K562 (cell line): ENCODE measurements around the gene JMJD1C. TPM values are rescaled to one million over a fixed set of nuclear protein-coding genes. Genes with fewer than 3 reads are reported as not detected.

ENCODE experiments used
- ATAC-seq: fragments of 200-7000 bp; cut with Tn5 transposase; 3 replicates; pipeline ENCODE4 v1.9.1; 2020; ENCODE audit warnings: moderate library complexity
- BruUV-seq: library from RNA; stranded (reverse); fragments of 400-500 nt; replicated peaks from 2 replicates; lab custom pipeline; 2021; lab: Mats Ljungman, UMichigan
- CTCF ChIA-PET: fragments of 300-600 bp; formaldehyde crosslinking; extraction: SDS; loops from one replicate; lab custom pipeline; 2021; ENCODE audit warnings: low intra/inter-chr PET ratio; lab: Yijun Ruan, JAX
- POLR2A ChIA-PET: fragments of 300-600, 350-650 bp; sonication (Branson Sonifier 250); formaldehyde crosslinking; extraction: SDS; loops from one replicate; lab custom pipeline; 2021; ENCODE audit warnings: antibody characterized with exemption, inconsistent platforms; lab: Yijun Ruan, JAX
- DNase-seq, 4 experiments: peaks; one replicate each; pipeline versions ENCODE4 v3.0.0 to v3.0.0-alpha.2; 2011 to 2018; ENCODE audit warnings: low spot score in 3 of 4, mixed read lengths in 3 of 4; ENCODE audit errors: extremely low read depth in 1 of 4
- FAIRE-seq: peaks from 2 replicates; lab custom pipeline; 2011; peaks lifted over from hg19 to GRCh38; lab: Jason Lieb, UNC
- H2AFZ ChIP-seq: 2 replicates; pipeline ENCODE4 v1.6.0; 2011; ENCODE audit warnings: low read depth, low read length, control low read depth, inconsistent platforms
- H3K27ac ChIP-seq: fragments of 200-600 bp; 3 replicates; pipeline ENCODE4 v1.8.0; 2011; ENCODE audit warnings: low read depth, mild to moderate bottlenecking, control low read depth, inconsistent platforms, low read length, moderate library complexity, mixed read lengths; ENCODE audit errors: extremely low read depth
- H3K27me3 ChIP-seq, 2 experiments: fragments of 300-600 bp in 1 of 2; 2 replicates in 1 of 2; 3 replicates in 1 of 2; pipeline versions ENCODE4 v1.6.0 to v1.8.0; 2011; ENCODE audit warnings: inconsistent platforms in 2 of 2, low read length in 2 of 2, mild to moderate bottlenecking in 1 of 2, mixed read lengths in 1 of 2, moderate library complexity in 1 of 2; ENCODE audit not compliant: control insufficient read depth in 2 of 2, insufficient read depth in 2 of 2
- H3K36me3 ChIP-seq: fragments of 300-600 bp; 3 replicates; pipeline ENCODE4 v1.8.0; 2011; ENCODE audit warnings: mild to moderate bottlenecking, low read length, inconsistent platforms; ENCODE audit not compliant: control insufficient read depth, insufficient read depth
- H3K4me1 ChIP-seq, 2 experiments: fragments of 200-600 bp in 1 of 2; replicated peaks in 1 of 2; 2 replicates in 1 of 2; 3 replicates in 1 of 2; pipeline versions ENCODE4 v1.5.1 to v1.8.0; 2011; ENCODE audit warnings: inconsistent platforms in 2 of 2, low read length in 2 of 2, mild to moderate bottlenecking in 1 of 2, mixed read lengths in 1 of 2, moderate library complexity in 1 of 2; ENCODE audit not compliant: control insufficient read depth in 2 of 2, insufficient read depth in 2 of 2
- H3K4me2 ChIP-seq: 2 replicates; pipeline ENCODE4 v1.6.1; 2011; ENCODE audit warnings: low read length, control low read depth, inconsistent platforms, mixed read lengths; ENCODE audit not compliant: insufficient read depth
- H3K4me3 ChIP-seq: fragments of 200-600 bp; sonication (generic), shearing (Covaris generic); 2 replicates; pipeline ENCODE4 v1.5.1; 2016; ENCODE audit warnings: control low read depth, inconsistent platforms
- H3K79me2 ChIP-seq: fragments of 200-600 bp; 3 replicates; pipeline ENCODE4 v1.8.0; 2011; ENCODE audit warnings: low read length, inconsistent platforms; ENCODE audit not compliant: control insufficient read depth, insufficient read depth
- H3K9ac ChIP-seq, 2 experiments: 2 replicates each; pipeline versions ENCODE4 v1.6.0 to v1.6.1; 2011; ENCODE audit warnings: low read depth in 2 of 2, low read length in 2 of 2, control low read depth in 1 of 2, inconsistent platforms in 1 of 2, mild to moderate bottlenecking in 1 of 2, mixed read lengths in 1 of 2; ENCODE audit not compliant: insufficient read depth in 1 of 2
- H3K9me1 ChIP-seq: one replicate; pipeline ENCODE4 v1.6.0; 2011; ENCODE audit warnings: inconsistent platforms, mild to moderate bottlenecking, low read length, moderate library complexity; ENCODE audit not compliant: control insufficient read depth, insufficient read depth
- H3K9me3 ChIP-seq: replicated peaks from 2 replicates; pipeline ENCODE4 v1.5.1; 2011; ENCODE audit warnings: low read depth, low read length, inconsistent platforms; ENCODE audit not compliant: control insufficient read depth, insufficient read depth
- H4K20me1 ChIP-seq: replicated peaks from 2 replicates; pipeline ENCODE4 v1.6.1; 2011; ENCODE audit warnings: low read length, inconsistent platforms, mixed read lengths; ENCODE audit not compliant: control insufficient read depth, insufficient read depth
- CBX3 ChIP-seq, 2 experiments: IDR thresholded peaks; 1 replicate in 1 of 2; 2 replicates in 1 of 2; pipeline ENCODE4 v1.6.1; 2012; ENCODE audit warnings: inconsistent platforms in 2 of 2, low read length in 2 of 2, borderline replicate concordance in 1 of 2, control low read depth in 1 of 2
- DNMT1 ChIP-seq: fragments of 450-650 bp; IDR thresholded peaks from 2 replicates; pipeline ENCODE4 v1.6.1; 2016; ENCODE audit warnings: antibody characterized with exemption, mild to moderate bottlenecking
- FOXJ2 ChIP-seq: fragments of 200-800 bp; sonication (Bioruptor generic); IDR thresholded peaks from 2 replicates; pipeline ENCODE4 v1.6.1; 2016; ENCODE audit warnings: missing genetic modification characterization, missing compliant biosample characterization
- HSF4 ChIP-seq: fragments of 250-450 bp; sonication (Bioruptor Pico); IDR thresholded peaks from 2 replicates; pipeline ENCODE4 v2.1.2; 2022; ENCODE audit warnings: mild to moderate bottlenecking, moderate library complexity, borderline replicate concordance
- MEIS2 ChIP-seq: fragments of 450-650 bp; IDR thresholded peaks from 2 replicates; pipeline ENCODE4 v1.6.1; 2014; ENCODE audit warnings: mild to moderate bottlenecking; ENCODE audit not compliant: partially characterized antibody
- RBBP5 ChIP-seq: fragments of 200-600 bp; sonication (generic); IDR thresholded peaks from 2 replicates; pipeline ENCODE4 v1.6.1; 2012; ENCODE audit warnings: borderline replicate concordance, mild to moderate bottlenecking, low read length, control low read depth, inconsistent platforms; ENCODE audit not compliant: insufficient read depth, poor library complexity, severe bottlenecking
- SMARCA5 ChIP-seq: fragments of 450-650 bp; IDR thresholded peaks from 2 replicates; pipeline ENCODE4 v1.6.1; 2016
- TAF1 ChIP-seq: IDR thresholded peaks from 2 replicates; pipeline ENCODE4 v1.6.1; 2011; ENCODE audit warnings: mild to moderate bottlenecking, low read length, moderate library complexity; ENCODE audit not compliant: insufficient read depth, control insufficient read depth, severe bottlenecking; ENCODE audit errors: extremely low read depth
- TCF15 ChIP-seq: fragments of 250-450 bp; sonication (Bioruptor Pico); IDR thresholded peaks from 2 replicates; pipeline ENCODE4 v1.8.0; 2022; ENCODE audit warnings: moderate library complexity, mild to moderate bottlenecking, inconsistent platforms
- TRIM24 ChIP-seq, 2 experiments: fragments of 450-650 bp; IDR thresholded peaks; 2 replicates each; pipeline ENCODE4 v1.6.1; 2016
- ZC3H8 ChIP-seq: fragments of 450-650 bp; IDR thresholded peaks from 2 replicates; pipeline ENCODE4 v1.6.1; 2017
- ZNF324 ChIP-seq: fragments of 250-450 bp; sonication (Bioruptor Pico); IDR thresholded peaks from 2 replicates; pipeline ENCODE4 v1.4.0; 2020; ENCODE audit warnings: mild to moderate bottlenecking
- WGBS: fragments of 100-300 bp; shearing (Covaris generic); methylation state at CpG from one replicate; pipeline ENCODE4 v1.1.6; 2016; ENCODE audit warnings: low coverage, mixed read lengths; ENCODE audit not compliant: insufficient coverage; ENCODE audit errors: missing lambda C conversion rate; 5-methylcytosine and 5-hydroxymethylcytosine counted together
- in situ Hi-C: fragments of 300-500 bp; cut with MboI; formaldehyde crosslinking; loops from 4 replicates; pipeline ENCODE4 v1.15.0; 2018; ENCODE audit warnings: inconsistent platforms, mixed read lengths
- intact Hi-C: fragments of 100-400 bp; cut with micrococcal nuclease; formaldehyde crosslinking; loops from 2 replicates; pipeline ENCODE4 v1.14.2; 2022
- polyA plus RNA-seq, 8 experiments: library from polyadenylated mRNA; depleted of rRNA in 4 of 8; stranded (reverse) in 5 of 8; unstranded in 3 of 8; fragments of >200 nt; fragmentation: Nextera tagmentation in 2 of 8; fragmentation: Illumina TruSeq in 1 of 8; extraction: Ambion mirVana in 2 of 8; extraction: Trizol in 1 of 8; gene quantifications; 2 replicates each; pipeline versions ENCODE4 v1.2.1 to v1.2.3, GENCODE V29; 2011 to 2014; ENCODE audit warnings: inconsistent platforms in 1 of 8, missing spikeins in 1 of 8
- total RNA-seq, 7 experiments: library from RNA; depleted of rRNA in 6 of 7; stranded (reverse); fragments of >200 nt in 6 of 7; fragmentation: Illumina TruSeq in 2 of 7; extraction: Trizol in 2 of 7; gene quantifications; 2 replicates each; pipeline versions ENCODE4 v1.2.1 to v1.2.3, GENCODE V29; 2011 to 2021; ENCODE audit warnings: low replicate concordance in 1 of 7
- TF ChIP-seq, protein P1 (sequence below): fragments of 450-650 bp; IDR thresholded peaks from 2 replicates; pipeline ENCODE4 v1.6.1; 2016; ENCODE audit warnings: mild to moderate bottlenecking

Gene JMJD1C
- total and polyA plus RNA-seq, 9 of the 15 experiments (the other 6 are each of a cell fraction or from before 2014, with no cell fraction given), result 25.3 to 68.0 (median 47.2) TPM

- ChIA-PET CTCF (no interaction called here), POLR2A (no interaction called here)
- BruUV-seq, result no TSS peak
- H3K79me2 ChIP-seq, result peaks cover 65% of the 10 kb centered on the region
- DNase-seq, result no peak
- ATAC-seq, result no peak
- H3K9me1 ChIP-seq, result no peaks in the 10 kb centered on the region
- H3K4me2 ChIP-seq, result no peak overlapping the region
- H4K20me1 ChIP-seq, result no peaks in the 10 kb centered on the region
- no peak overlapping the region for H3K4me3 ChIP-seq
- H3K36me3 ChIP-seq, result no peaks in the 10 kb centered on the region; the same call in 2 of the 3 replicates
- FAIRE-seq, result no peak
- TF ChIP-seq TCF15 (CRISPR knock-in tag) (no peak), DNMT1 (no peak), SMARCA5 (no peak)
- H3K27me3 ChIP-seq, result no peaks in the 10 kb centered on the region
- intact Hi-C loops (no loop called here), in situ Hi-C loops (no loop called here)
- peaks cover 0 to 5% of the 10 kb centered on the region in 2 experiments; a peak in 2 of 5 replicates for H3K4me1 ChIP-seq
- H2AFZ ChIP-seq, result no peak overlapping the region
- H3K9me3 ChIP-seq, result no peaks in the 10 kb centered on the region
- H3K27ac ChIP-seq, result no peak overlapping the region
- 83% methylated on average over 4 of the region's 4 CpGs for WGBS
- no peak overlapping the region for H3K9ac ChIP-seq
These were observed 74.0 kb downstream of the JMJD1C start for GRCh38 chr10:63391812-63392211.

DNA sequence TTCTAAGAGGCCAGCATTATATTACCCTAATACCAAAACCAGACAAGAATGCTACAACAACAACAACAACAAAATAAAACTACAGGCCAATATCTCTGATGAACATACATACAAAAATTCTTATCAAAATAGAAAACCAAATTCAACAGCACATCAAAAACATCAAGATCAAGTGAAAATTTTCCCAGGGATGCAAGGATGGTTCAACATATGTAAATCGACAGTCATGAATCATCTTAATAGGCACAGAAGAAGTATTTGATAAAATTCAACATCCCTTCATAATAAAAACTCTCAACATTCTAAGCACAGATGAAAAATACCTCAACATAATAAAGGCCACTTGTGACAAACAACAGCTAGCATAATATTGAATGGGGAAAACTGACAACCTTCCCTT lies 75.3 kb downstream of the JMJD1C start:
- no peaks in the 10 kb centered on the region for H3K27me3 ChIP-seq
- no peak overlapping the region for H3K4me3 ChIP-seq
- H3K27ac ChIP-seq, result no peak overlapping the region
- intact Hi-C loops, result no loop called here
- DNase-seq, result no peak
- no TSS peak for BruUV-seq
- no peaks in the 10 kb centered on the region; the same call in 1 of the 2 replicates for H4K20me1 ChIP-seq
- no peaks in the 10 kb centered on the region for H3K9me3 ChIP-seq
- no peak for FAIRE-seq
- ChIA-PET CTCF (no interaction called here), POLR2A (no interaction called here)
- no peak overlapping the region for H3K9ac ChIP-seq
- H3K79me2 ChIP-seq, result peaks cover 78% of the 10 kb centered on the region
- no peaks in the 10 kb centered on the region for H3K9me1 ChIP-seq
- no peaks in the 10 kb centered on the region; the same call in 2 of the 3 replicates for H3K36me3 ChIP-seq
- ATAC-seq, result no peak
- H2AFZ ChIP-seq, result no peak overlapping the region
- in situ Hi-C loops, result no loop called here
- no peaks in the 10 kb centered on the region; a peak in 2 of 5 replicates for H3K4me1 ChIP-seq
- WGBS, result 100% methylated on average over 1 of the region's 1 CpG
- no peak overlapping the region for H3K4me2 ChIP-seq
- TF ChIP-seq HSF4 (CRISPR knock-in tag), result no peak
- TF ChIP-seq FOXJ2, result no peak
- peak; percentile 20 for TF ChIP-seq MEIS2
- no peak for TF ChIP-seq ZC3H8
- no peak for TF ChIP-seq TAF1
- no peak for TF ChIP-seq RBBP5
- TF ChIP-seq ZNF324 (CRISPR knock-in tag), result peak; percentile 94
- 0 out of 3 replicates have a peak, but pooled peaks of 1 of the 2 experiments have one; percentile 52 for TF ChIP-seq CBX3 (IDR thresholded peaks at IDR 0.05; ENCODE audit: borderline replicate concordance in 1 of 2, low read length in 2 of 2)
- TF ChIP-seq, protein P1, sequence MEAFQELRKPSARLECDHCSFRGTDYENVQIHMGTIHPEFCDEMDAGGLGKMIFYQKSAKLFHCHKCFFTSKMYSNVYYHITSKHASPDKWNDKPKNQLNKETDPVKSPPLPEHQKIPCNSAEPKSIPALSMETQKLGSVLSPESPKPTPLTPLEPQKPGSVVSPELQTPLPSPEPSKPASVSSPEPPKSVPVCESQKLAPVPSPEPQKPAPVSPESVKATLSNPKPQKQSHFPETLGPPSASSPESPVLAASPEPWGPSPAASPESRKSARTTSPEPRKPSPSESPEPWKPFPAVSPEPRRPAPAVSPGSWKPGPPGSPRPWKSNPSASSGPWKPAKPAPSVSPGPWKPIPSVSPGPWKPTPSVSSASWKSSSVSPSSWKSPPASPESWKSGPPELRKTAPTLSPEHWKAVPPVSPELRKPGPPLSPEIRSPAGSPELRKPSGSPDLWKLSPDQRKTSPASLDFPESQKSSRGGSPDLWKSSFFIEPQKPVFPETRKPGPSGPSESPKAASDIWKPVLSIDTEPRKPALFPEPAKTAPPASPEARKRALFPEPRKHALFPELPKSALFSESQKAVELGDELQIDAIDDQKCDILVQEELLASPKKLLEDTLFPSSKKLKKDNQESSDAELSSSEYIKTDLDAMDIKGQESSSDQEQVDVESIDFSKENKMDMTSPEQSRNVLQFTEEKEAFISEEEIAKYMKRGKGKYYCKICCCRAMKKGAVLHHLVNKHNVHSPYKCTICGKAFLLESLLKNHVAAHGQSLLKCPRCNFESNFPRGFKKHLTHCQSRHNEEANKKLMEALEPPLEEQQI, result peak; percentile 36; the same call in 1 of the 2 replicates
- peak in 1 of 2 experiments; percentile 40; a peak in 2 of 4 replicates for TF ChIP-seq TRIM24 (IDR thresholded peaks at IDR 0.05)
